MV-4-11 (cell line): ENCODE measurements around the gene NT5DC1.
A peak's percentile ranks its signal among the peaks of the same experiment; 100 is the strongest.

Experiments used
- DNase-seq: peaks from one replicate; lab custom pipeline; 2025; lab: John Stamatoyannopoulos, UW

The NT5DC1 gene

DNA sequence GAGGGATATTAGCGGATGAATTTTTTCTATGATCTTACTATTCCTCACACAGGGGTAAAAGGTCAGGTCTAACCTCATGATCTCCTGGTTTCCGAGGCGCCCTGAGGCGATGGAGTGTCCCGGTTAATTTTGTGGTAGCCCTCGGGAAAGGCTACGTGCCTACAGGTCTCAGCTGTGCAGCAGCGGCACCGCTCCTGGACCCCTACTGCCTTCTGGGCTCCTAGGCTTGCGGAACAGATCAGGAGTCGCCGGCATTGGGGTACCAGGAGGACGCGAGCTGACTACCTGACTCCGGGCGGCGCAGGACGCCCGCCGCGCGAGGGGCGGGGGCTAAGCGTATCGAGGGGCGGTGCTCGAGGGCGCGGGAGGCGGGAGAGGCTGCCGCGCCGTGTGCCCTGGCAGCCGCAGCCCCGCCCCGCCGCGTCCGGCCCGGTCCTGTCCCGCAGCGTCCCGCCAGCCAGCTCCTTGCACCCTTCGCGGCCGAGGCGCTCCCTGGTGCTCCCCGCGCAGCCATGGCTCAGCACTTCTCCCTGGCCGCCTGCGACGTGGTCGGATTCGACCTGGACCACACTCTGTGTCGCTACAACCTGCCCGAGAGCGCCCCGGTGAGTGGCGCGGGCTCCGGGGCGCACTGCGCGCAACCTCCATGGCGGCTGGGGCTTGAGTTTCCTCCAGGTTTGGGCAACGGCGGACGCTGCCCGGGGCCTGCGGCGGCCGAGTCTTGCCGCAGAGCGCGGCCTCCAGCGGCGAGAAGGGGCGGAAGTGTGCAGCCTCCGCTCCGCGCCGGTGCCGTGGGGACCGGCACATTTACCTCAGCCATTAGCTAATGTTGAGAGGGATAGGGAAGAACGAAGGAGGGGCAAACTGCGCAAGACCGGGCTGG lies at the start of gene NT5DC1:
Gene NT5DC1 (plus strand): TSS at position 435 of the 883 bp plus-strand sequence. CDS start 78 bp downstream, at position 513.
- peak; percentile 41 for DNase-seq

DNA sequence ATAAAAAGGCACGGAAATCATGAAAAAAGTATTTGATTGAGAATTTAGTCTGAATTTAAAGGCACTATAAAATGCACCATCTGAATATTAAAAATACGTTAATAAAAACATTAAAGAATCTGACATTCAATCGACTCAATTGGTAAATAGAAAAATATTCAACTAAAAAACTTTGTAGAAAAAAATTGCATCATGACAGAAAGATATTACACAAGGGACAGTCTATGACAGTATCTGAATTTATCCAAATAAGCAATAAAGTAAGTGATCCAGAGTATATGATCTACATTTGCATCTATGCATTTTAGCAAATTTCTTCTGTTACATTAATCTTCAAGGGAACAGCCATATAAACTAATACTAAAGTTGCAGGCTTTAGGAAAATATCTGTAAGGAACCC lies 49.4 kb upstream of the NT5DC1 start:
- no peak for DNase-seq

DNA sequence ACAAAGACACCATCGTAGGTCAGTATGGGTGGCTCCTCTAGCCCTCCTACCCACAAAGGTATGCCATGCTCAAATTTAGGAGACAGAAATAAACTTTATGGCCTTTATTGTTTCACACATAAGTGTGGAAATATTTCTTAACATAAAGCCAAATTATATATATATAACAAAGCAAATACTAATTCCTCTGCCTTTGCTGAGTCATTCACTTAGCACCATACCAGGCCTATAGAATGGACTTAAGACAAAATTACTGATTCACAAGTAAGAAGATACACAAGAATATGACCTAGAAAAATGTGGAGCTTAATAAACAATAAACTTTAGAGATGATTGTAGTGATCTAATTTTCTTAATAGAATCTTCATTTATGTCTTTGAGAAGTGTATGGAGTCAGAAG lies 45.1 kb upstream of the NT5DC1 start:
- no peak for DNase-seq

DNA sequence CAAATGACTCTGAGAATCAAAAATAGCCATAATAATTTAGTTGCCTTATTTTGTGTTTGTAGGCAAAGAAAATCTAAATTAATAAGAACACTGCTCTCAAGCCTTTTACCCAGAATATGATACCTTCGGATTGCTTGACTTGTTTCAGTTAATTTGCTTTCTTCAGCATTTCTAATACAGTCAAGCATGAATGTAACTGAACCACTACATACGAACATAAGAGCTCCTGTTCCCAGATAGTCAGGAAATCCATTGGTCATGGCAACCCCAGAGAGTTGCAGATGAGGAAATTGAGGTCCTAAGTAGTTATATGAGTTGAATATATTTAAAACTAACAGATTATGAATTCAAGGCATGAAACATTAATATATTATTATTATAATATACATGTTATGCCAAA lies 42.9 kb upstream of the NT5DC1 start:
- no peak for DNase-seq

DNA sequence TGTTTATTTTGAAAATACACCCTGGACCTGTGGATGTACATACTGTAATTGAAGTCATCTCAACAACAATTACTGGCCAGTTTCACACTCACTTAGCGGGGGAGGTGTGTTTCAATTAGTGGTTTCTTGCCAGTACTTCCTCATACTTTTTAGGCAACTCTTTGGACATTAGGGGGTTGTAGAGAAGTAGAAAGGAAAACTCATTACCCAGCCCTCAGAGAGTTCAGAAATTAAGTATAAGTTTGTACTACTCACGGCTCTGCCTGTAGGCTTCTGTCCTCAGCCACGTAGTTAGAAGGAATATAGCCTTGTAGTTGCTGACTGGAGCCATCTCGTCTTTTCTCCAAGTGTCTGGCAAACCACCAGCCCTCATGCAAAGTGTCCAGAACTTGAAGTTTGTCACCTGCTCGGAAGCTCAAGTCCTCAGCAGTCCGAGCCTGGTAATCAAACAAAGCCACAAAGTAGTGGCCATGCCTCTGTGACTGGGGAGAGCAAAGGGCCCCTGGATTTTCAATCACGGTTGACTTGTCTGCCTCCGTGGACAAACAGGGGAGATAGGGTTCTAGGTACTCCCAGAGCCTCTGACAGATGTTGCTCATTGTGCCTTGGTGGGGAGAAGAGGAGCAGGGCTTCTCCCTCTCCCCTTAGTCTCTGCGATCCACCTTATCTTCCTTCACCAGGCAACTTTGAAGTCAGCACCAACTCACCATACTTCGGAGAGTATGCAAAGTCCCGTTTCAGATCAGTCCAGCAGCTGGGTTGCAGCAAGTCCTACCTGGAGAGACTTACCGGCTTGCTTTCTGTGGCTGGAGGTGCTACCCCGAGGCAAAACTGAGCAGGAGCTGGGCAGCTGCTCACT lies 40.7 kb upstream of the NT5DC1 start:
- peak; percentile 65 for DNase-seq

DNA sequence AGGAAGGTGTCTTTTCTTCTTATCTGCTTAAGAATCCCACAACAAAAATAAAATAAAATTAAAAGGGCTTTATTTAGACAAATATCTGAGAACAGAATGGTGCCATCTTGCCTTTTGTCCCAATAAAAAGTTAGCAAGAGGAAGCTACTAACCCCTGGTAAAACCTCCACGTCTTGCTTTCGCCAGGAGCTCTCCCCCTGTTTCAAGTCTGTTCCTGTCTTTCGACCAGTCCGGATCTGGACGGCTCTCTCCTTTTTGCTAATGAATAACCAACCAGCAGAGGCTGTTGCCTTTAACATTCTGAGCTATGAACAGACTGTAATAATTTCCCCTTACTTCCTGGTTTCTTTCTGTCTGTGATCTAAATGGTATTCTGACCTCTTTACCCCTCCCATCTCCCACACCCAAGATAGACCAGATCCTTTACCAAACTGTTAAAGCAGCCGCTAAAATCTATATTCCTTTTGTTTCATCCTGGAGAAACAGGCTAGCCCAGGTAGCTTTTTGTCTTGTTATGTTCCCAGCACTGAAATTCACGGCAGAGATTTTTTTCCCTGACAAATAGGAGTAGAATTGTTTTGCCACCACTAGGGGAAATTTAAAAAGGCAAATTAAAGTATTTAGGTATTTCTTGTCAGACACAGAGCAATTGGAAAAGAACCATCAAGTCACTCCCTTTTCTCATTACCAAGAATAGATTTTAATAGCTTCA lies 39.9 kb upstream of the NT5DC1 start, which contains the start of gene FRK:
Gene FRK (minus strand): TSS at position 320 of the 712 bp plus-strand sequence. CDS start 580 bp downstream, outside the sequence.
- DNase-seq: no peak

DNA sequence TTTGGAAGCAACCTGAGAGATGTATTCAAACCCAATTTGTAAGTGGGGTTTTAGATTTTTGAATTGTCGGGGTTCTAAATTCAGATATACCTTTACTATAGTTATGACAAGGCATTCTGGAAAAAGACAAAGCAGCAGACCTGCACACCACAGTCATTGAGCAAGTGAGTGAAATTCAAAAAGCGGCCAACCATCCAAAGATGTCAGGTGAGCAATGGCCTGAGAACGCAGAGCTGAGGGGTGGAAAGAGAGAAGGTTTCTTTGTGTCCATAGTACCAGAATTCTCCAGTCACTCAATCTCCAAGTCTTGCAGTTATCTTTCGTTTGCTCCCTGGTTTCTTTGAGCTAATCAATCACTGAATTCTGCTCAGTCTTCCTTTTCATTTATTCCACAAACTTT lies 38.2 kb upstream of the NT5DC1 start:
- DNase-seq: no peak

DNA sequence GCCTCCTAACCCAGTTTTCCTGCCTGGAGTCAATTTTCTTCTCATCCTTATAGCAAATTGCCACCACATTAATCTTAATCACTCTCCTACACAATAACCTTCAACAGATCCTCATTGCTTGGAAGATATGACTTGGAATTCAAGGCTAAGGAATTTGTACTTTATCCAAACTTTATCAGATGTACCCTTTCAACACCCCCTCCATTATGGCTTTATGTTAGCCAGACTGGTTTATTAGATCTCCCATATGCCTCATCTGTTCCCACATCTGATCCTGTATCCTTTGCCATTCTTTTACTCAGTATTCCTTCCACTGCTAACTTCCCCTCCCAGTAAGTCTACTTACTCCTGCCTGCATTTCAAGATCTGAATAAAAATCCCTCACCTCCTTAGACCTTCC lies 36.0 kb upstream of the NT5DC1 start:
- DNase-seq: no peak

DNA sequence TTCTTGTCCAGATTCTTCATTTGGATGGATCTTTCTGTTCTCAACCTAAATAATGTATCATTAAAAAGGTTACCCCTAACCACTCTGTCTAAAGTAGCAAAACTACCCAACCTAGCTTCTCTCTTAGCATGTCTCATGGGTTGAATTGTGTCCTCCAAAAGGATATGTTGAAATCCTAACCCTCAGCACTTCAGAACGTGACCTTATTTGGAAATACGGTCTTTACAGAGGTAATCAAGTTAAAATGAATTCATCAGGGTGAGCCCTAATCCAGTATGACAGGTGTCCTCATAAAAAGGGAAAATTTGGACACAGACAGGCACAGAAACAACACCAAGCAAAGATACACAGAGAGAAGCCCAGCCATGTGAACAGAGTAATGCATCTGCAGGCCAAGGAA lies 33.9 kb upstream of the NT5DC1 start:
- no peak for DNase-seq

DNA sequence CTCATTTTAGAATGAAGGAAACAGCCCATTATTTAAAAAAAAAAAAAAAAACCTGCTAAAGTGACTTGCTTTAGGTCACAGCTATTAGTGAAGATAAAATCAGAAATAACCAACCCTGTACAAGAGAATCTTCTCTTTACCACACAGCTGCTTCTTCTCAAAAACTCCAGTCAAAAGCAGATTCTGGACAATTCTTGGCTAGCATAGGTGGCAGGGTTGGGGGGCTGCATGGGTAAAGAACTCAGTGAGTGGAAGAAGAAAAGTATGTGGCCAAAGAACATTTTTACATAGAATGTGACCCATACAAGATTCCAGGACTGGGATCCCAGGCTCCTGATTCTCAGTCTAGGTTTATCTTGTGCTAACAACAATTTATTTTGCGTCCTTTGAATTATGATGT lies 30.6 kb upstream of the NT5DC1 start:
- no peak for DNase-seq

DNA sequence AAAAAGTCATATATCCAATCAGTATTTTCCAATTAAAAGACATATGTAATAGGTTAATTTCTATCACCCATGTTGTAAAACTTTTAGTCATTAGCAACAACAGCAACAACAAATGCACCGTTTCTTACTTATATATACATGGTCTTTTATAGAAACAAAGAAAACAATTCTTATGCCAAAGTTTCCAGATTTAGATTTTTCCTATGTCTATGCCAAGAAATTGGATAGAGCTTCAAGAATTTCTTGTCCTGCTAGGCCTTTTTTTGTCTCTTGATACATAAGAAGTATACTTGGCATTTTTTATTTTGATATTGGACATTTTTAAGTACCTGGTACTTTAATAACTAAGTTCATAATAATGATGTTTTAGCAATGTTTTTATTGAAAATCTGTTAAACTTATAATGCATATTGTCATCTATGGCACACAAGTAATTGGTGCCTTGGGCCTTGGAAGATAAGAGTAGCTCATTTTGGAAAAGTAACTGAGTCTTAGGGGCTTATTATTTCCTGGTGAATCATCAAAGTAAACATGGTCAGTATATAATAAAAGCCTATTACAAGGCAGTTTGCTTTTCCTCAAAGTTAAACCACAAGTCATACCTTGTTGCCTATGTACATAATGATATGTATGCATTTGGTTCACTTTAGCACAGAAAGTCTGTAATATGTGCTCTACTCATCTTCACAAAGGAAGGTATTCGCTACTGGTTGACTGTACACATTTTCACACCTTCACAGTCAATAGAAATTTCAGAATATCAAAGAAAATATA lies 29.9 kb upstream of the NT5DC1 start:
- no peak for DNase-seq

DNA sequence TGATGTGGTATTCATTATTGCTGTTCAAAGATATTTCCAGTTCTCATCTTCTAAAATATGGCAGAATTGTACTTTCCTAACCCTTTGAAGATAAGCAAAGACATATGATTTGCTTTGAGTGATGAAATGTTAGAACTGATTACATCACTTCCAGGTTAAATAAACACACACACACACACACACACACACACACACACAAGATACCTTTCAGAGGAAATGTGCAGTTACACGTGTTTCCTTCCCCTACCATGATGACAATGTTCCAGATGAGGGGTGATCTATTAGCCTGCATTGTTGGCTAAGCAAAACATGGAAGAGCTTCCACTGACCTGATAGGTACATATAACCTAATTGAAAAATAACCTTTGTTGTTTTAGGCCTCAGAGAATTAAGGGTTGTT lies 28.3 kb upstream of the NT5DC1 start:
- DNase-seq: no peak

DNA sequence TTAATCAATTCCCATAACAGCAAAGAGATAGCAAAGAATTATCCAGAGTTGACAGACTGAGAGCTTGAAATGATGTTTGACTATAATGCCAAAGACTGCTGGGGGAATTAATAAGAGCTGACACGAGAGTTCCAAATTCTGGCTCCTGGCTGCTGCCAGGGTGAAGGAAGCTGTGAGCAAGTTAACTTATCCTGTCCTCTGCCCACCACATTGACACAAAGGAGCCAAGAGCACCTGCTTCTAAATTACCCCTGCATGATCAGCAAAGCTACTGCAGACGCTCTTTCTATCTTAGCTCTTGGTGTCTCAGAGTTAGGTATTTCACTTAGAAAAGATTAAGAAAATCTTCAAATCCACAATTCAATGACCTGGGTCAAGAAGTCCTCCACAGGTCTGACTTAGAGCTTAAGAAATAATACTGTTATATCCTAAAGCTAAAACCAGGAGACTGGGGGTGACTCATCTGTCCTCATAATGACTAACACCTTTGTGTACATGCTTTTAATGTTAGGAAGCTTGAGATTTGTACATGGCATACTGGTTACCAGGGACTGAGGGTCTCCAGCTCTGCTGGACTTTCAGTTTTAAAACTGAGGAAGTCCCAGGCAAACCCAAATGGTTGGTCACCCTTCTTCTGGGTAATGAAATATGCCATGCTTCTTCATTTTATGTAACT lies 26.8 kb upstream of the NT5DC1 start:
- no peak for DNase-seq

DNA sequence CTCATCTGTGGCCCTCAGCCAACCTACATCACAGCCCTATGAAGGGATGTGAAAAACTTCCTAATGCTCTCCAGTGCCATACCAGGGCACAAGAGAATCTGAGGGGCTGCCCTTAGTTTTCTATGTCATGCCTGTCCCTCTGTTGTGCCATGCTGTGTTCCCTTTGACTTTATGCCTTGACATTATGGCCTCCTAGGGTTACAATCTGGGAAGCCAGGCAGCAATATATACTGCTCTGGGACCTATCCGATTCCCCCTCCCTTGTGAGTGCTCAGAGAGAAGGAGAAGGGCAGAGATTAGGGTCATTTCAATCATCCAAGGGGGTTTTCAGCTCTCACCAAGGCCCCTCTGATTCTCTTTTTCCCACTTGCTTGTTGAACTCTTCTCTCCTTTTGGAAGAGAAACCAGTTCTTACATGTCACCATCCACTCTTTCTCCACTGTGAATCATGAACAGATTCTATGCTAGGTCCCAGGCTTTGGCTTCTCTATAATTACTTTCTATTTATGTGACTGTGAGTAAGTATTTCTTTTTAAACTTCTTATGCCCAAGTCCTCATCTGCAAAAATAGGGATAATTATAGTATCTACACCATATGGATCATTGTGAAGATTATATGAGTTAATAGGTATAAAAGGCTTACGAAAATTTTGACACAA lies 25.8 kb upstream of the NT5DC1 start:
- DNase-seq: no peak

DNA sequence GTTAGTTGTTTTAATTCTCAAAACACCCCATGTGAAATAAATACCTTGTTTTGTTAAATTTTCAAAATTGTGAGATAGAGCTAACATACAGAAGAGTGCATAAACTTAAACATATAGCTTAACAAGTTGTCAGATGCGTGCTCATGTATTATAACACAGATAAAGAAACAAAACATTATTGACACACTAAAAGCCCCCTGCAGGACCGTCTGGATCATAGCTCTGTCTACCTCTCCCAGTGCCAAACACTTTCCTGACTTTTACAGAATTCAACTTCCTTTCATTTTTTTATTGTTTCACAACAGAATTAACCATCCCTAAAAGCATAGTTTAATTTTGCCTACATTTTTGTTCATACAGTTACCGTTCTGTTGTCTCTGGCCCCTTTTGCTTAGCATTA lies 22.1 kb upstream of the NT5DC1 start:
- DNase-seq: no peak

DNA sequence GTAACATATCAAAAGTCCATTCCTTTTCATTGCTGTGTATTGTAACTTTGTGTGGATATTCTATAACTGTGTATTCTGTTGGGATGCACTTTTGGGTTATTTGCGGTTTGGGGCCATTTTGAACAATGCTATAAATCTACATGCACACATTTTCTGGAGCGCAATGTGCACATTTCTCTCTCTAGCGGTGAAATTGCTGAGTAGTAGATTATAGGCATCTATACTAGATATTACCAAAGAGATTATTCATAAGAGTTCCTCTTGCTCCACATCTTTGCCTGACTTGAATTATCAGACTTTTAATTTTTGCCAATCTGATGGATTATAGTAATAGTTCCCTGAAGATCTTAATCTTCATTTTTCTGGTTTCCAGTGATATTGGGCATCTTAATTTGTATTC lies 21.7 kb upstream of the NT5DC1 start:
- DNase-seq: no peak

DNA sequence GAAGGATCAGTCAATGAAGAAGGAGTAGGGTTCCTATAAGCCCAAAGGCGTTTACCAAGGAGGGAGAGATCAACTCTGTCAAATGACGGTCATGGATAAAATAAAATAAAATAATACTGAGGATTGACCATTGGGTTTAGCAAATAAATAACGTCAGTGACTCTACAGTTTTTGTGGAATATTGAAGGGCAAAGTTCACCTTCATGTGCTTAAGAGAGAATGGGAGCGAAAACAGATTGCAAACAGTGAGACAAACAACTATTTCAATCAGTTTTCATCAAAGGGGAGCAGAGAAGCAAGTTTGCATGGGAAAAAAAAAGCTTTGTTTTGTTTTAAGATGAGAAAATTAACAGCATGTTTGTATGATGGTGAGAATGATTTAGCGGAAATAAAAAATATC lies 17.6 kb upstream of the NT5DC1 start:
- no peak for DNase-seq

DNA sequence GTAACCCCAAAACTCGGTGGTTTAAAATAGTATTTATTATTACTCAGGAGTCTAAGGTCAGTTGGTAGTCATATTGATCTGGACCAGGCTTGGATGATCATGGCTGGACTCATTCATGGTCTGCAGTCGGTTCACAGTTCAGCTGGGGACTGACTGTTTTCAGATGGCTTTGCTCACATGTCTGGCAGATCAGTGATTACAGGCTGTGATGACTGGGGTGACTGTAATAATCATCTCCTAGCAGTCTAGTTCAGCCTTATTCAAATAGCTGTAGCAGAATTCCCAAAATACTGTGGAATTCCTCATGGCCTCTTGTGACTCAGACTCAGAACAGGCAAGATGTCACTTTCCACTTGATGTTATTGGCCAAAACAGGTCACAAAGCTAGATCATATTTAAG lies 16.4 kb upstream of the NT5DC1 start:
- DNase-seq: no peak

DNA sequence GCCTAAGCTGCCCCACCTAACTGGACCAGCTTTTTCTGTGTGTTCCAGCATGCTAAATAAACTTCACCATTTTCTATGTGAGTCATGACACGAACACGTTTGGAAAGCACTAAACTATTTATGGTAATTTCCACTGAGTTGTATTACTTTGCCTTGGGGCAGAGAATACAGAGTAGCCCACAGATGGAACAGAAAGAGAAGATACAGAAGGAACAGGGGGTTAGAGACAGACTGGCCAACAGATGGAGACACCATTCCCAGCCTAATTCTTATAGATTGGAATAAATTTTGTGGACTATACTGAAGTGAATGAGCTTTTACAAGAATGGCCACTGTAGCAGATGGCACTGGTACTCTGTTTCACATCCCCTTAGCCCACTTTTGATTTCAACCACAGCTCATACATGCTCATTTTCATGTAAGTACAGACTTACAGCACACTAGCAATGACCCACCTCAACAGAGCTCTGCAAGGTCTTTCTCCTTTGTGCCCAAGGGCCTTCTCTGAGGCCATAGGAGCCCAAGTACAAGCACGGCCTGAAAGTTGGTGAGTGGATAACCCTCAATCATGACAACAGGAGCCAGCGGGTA lies 13.1 kb upstream of the NT5DC1 start:
- peak; percentile 73 for DNase-seq

DNA sequence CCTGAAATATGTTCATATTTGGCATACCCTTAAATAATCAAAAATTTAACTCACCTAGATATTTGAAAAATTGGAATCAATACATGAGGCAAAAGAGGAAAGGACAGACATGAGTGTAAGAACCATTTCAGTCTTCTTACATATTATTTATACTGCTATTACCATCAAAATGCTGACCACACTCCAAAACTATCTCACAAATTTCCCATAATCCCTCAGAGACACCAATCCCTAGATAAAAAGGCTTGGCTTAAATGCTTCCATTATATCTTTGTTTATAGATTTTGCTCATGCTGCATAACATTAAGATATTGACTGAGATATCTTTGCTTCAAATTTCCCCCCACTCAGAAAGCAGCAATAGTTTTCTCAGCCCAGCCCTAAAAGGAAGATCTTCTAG lies 11.7 kb upstream of the NT5DC1 start:
- no peak for DNase-seq
